Kidney epithelial cell (primary cell): ENCODE results near the gene UBR7. TPM values are rescaled to one million over a fixed set of nuclear protein-coding genes. Genes with fewer than 3 reads are reported as not detected.
"Not testable (repeated sequence)": the region's sequence is repeated elsewhere in the genome, so short reads cannot be mapped to it uniquely, and the experiment has no call there.

Source experiments
- DNase-seq: peaks from one replicate; pipeline ENCODE4 v3.0.0-alpha.2; 2010; ENCODE audit warnings: low read depth
- H3K27me3 ChIP-seq: 2 replicates; pipeline ENCODE4 v1.6.0; 2011; ENCODE audit warnings: low read length; ENCODE audit not compliant: control insufficient read depth, insufficient read depth
- H3K36me3 ChIP-seq: 2 replicates; pipeline ENCODE4 v1.5.1; 2011; ENCODE audit warnings: low read length; ENCODE audit not compliant: control insufficient read depth, insufficient read depth
- H3K4me3 ChIP-seq: 2 replicates; pipeline ENCODE4 v1.5.1; 2011; ENCODE audit warnings: low read depth, mild to moderate bottlenecking, control low read depth, low read length
- CTCF ChIP-seq: IDR thresholded peaks from 2 replicates; pipeline ENCODE4 v1.5.1; 2011; ENCODE audit warnings: mild to moderate bottlenecking, moderate library complexity, low read length, control low read depth, inconsistent platforms; ENCODE audit not compliant: insufficient read depth, poor library complexity, severe bottlenecking
- total RNA-seq: library from RNA; depleted of rRNA; stranded (reverse); fragments of >200 nt; gene quantifications from 2 replicates; pipeline ENCODE4 v1.2.3, GENCODE V29; 2015

UBR7 gene
- total RNA-seq, 1 donor from 2014 or later: 16.1 TPM

GRCh38 chr14:93170141-93170540, 36.9 kb upstream of the UBR7 start:
- not testable (repeated sequence) for H3K4me3 ChIP-seq, DNase-seq, H3K27me3 ChIP-seq, H3K36me3 ChIP-seq

GRCh38 chr14:93171376-93171775, 35.7 kb upstream of the UBR7 start:
- no peak overlapping the region for H3K4me3 ChIP-seq
- no peaks in the 10 kb centered on the region for H3K36me3 ChIP-seq
- no peak for DNase-seq
- H3K27me3 ChIP-seq: no peaks in the 10 kb centered on the region
- no peak for TF ChIP-seq CTCF

GRCh38 chr14:93173943-93174395, 33.1 kb upstream of the UBR7 start:
- Histone ChIP-seq H3K4me3 (no peak overlapping the region), H3K27me3 (no peaks in the 10 kb centered on the region), H3K36me3 (no peaks in the 10 kb centered on the region)
- TF ChIP-seq CTCF: no peak
- no peak for DNase-seq

- not testable (repeated sequence) for H3K4me3 ChIP-seq, H3K36me3 ChIP-seq, H3K27me3 ChIP-seq, DNase-seq
Measured at GRCh38 chr14:93174731-93175130, 32.3 kb upstream of the UBR7 start.

GRCh38 chr14:93175492-93175891, 31.6 kb upstream of the UBR7 start:
- H3K36me3 ChIP-seq: no peaks in the 10 kb centered on the region
- TF ChIP-seq CTCF: no peak

GRCh38 chr14:93183596-93184317, 23.3 kb upstream of the UBR7 start:
- no peak for DNase-seq
- no peaks in the 10 kb centered on the region for H3K27me3 ChIP-seq
- peak overlapping the region; percentile 85 for H3K4me3 ChIP-seq
- TF ChIP-seq CTCF: no peak
- H3K36me3 ChIP-seq: no peaks in the 10 kb centered on the region

More at GRCh38 chr14:93175492-93175891, 31.6 kb upstream of the UBR7 start:
- H3K4me3 ChIP-seq: no peak overlapping the region
- DNase-seq: no peak
- no peaks in the 10 kb centered on the region for H3K27me3 ChIP-seq
